ENCODE measurements around the gene RIPK3. TPM values are rescaled to one million over a fixed set of nuclear protein-coding genes. Genes with fewer than 3 reads are reported as not detected.
A peak's percentile ranks its signal among the peaks of the same experiment; 100 is the strongest.

RIPK3 gene
- total RNA-seq, 1 donor from 2014 or later = 0.95 TPM

GRCh38 chr14:24298892-24299254 lies 40.9 kb downstream of the RIPK3 start:
- DNase-seq (ENCODE audit: low read depth) (peak; percentile 72), FAIRE-seq (no peak)
- Histone ChIP-seq H3K9me3 (ENCODE audit: insufficient read depth, low read depth, low read length) (no peaks in the 10 kb centered on the region), H3K27me3 (ENCODE audit: insufficient read depth, low read length) (no peaks in the 10 kb centered on the region), H2AFZ (ENCODE audit: low read depth, low read length) (peak overlapping the region; percentile 98), H3K4me2 (ENCODE audit: low read length) (peak overlapping the region; percentile 99), H3K4me3 (ENCODE audit: insufficient read depth, low read depth, low read length) (peak overlapping the region; percentile 95), H3K27ac (ENCODE audit: low read depth, low read length) (peak overlapping the region; percentile 66), H3K79me2 (ENCODE audit: insufficient read depth, low read length) (peaks cover 32% of the 10 kb centered on the region), H4K20me1 (ENCODE audit: insufficient read depth, low read length) (peaks cover 10% of the 10 kb centered on the region), H3K4me1 (ENCODE audit: insufficient read depth, low read length) (peaks cover 25% of the 10 kb centered on the region), H3K36me3 (ENCODE audit: insufficient read depth, low read length) (peaks cover 27% of the 10 kb centered on the region), H3K9ac (ENCODE audit: low read length) (peak overlapping the region; percentile 93)
- TF ChIP-seq CTCF (IDR thresholded peaks at IDR 0.05; ENCODE audit: insufficient read depth, low read depth, low read length) = no peak
- TF ChIP-seq EZH2 (IDR thresholded peaks at IDR 0.05; ENCODE audit: insufficient read depth, low read length) = no peak
- no peaks in the 10 kb centered on the region for H3K27me3 Mint-ChIP-seq (ENCODE audit: low read depth, unreplicated experiment)
- H3K27ac Mint-ChIP-seq (ENCODE audit: unreplicated experiment) = peak overlapping the region; percentile 73
- H3K4me1 Mint-ChIP-seq (ENCODE audit: low read depth, unreplicated experiment) = peaks cover 30% of the 10 kb centered on the region
- H3K9me3 Mint-ChIP-seq (ENCODE audit: unreplicated experiment) = no peaks in the 10 kb centered on the region
- peak overlapping the region; percentile 94 for H3K4me3 Mint-ChIP-seq (ENCODE audit: unreplicated experiment)
- H3K36me3 Mint-ChIP-seq (ENCODE audit: low read depth, unreplicated experiment) = peaks cover 17% of the 10 kb centered on the region

GRCh38 chr14:24297190-24297964 lies 42.4 kb downstream of the RIPK3 start:
- Histone ChIP-seq H3K27me3 (ENCODE audit: insufficient read depth, low read length) (no peaks in the 10 kb centered on the region), H3K27ac (ENCODE audit: low read depth, low read length) (no peak overlapping the region), H3K4me2 (ENCODE audit: low read length) (peak overlapping the region; percentile 2), H3K9me3 (ENCODE audit: insufficient read depth, low read depth, low read length) (no peaks in the 10 kb centered on the region), H3K79me2 (ENCODE audit: insufficient read depth, low read length) (peaks cover 30% of the 10 kb centered on the region), H4K20me1 (ENCODE audit: insufficient read depth, low read length) (peaks cover 7% of the 10 kb centered on the region), H3K9ac (ENCODE audit: low read length) (no peak overlapping the region), H2AFZ (ENCODE audit: low read depth, low read length) (no peak overlapping the region), H3K4me1 (ENCODE audit: insufficient read depth, low read length) (peaks cover 25% of the 10 kb centered on the region), H3K4me3 (ENCODE audit: insufficient read depth, low read depth, low read length) (no peak overlapping the region), H3K36me3 (ENCODE audit: insufficient read depth, low read length) (peaks cover 16% of the 10 kb centered on the region)
- Mint-ChIP-seq H3K27ac (ENCODE audit: unreplicated experiment) (peak overlapping the region; percentile 15), H3K36me3 (ENCODE audit: low read depth, unreplicated experiment) (peaks cover 8% of the 10 kb centered on the region), H3K27me3 (ENCODE audit: low read depth, unreplicated experiment) (no peaks in the 10 kb centered on the region), H3K4me3 (ENCODE audit: unreplicated experiment) (peak overlapping the region; percentile 5), H3K9me3 (ENCODE audit: unreplicated experiment) (no peaks in the 10 kb centered on the region), H3K4me1 (ENCODE audit: low read depth, unreplicated experiment) (peaks cover 30% of the 10 kb centered on the region)
- DNase-seq (ENCODE audit: low read depth) (no peak), FAIRE-seq (no peak)
- TF ChIP-seq EZH2 (IDR thresholded peaks at IDR 0.05; ENCODE audit: insufficient read depth, low read length) = no peak
- TF ChIP-seq CTCF (IDR thresholded peaks at IDR 0.05; ENCODE audit: insufficient read depth, low read depth, low read length) = peak; percentile 29

All from astrocyte (in vitro differentiated cells and primary cell).